Inferior parietal cortex (tissue), 1 donor: ENCODE data around the gene NT5C1B.

Experiments
- DNase-seq: peaks from one replicate; pipeline ENCODE4 v3.0.0-alpha.2; 2016; ENCODE audit errors: extremely low spot score

NT5C1B gene

GRCh38 chr2:18599509-18600254 is 10.3 kb upstream of the NT5C1B start:
- no peak for DNase-seq

- no peak for DNase-seq
Measured at GRCh38 chr2:18598848-18599484, 9.6 kb upstream of the NT5C1B start.

- no peak for DNase-seq
Measured at GRCh38 chr2:18597618-18598017, 8.2 kb upstream of the NT5C1B start.

- no peak for DNase-seq
Measured at GRCh38 chr2:18596993-18597392, 7.6 kb upstream of the NT5C1B start.

- no peak for DNase-seq
Measured at GRCh38 chr2:18593496-18593895, 4.1 kb upstream of the NT5C1B start.

- no peak for DNase-seq
Measured at GRCh38 chr2:18592372-18592771, 3.0 kb upstream of the NT5C1B start.

GRCh38 chr2:18588802-18589201 is 567 bp downstream of the NT5C1B start:
- DNase-seq, result no peak

- DNase-seq, result no peak
Measured at GRCh38 chr2:18588049-18588448, 1.3 kb downstream of the NT5C1B start.

- no peak for DNase-seq
Measured at GRCh38 chr2:18585526-18585925, 3.8 kb downstream of the NT5C1B start.

GRCh38 chr2:18584608-18584954 is 4.8 kb downstream of the NT5C1B start:
- DNase-seq, result no peak

GRCh38 chr2:18583905-18584607 is 5.3 kb downstream of the NT5C1B start:
- no peak for DNase-seq

- DNase-seq, result no peak
Measured at GRCh38 chr2:18580606-18581005, 8.8 kb downstream of the NT5C1B start.

GRCh38 chr2:18578033-18578432 is 11.3 kb downstream of the NT5C1B start:
- no peak for DNase-seq

- no peak for DNase-seq
Measured at GRCh38 chr2:18566145-18566769, 23.1 kb downstream of the NT5C1B start.

- DNase-seq, result no peak
Measured at GRCh38 chr2:18560797-18561085, 28.6 kb downstream of the NT5C1B start.

- peak; percentile 95 for DNase-seq
Measured at GRCh38 chr2:18560031-18560796, 29.2 kb downstream of the NT5C1B start, which contains the start of gene RDH14. RDH14 (minus strand) TSS chr2:18560653; CDS start chr2:18560572, 81 bp downstream.

GRCh38 chr2:18559531-18560030 is 29.8 kb downstream of the NT5C1B start:
- DNase-seq, result peak; percentile 22

- no peak for DNase-seq
Measured at GRCh38 chr2:18558458-18558857, 30.9 kb downstream of the NT5C1B start.

- DNase-seq, result no peak
Measured at GRCh38 chr2:18557121-18557520, 32.2 kb downstream of the NT5C1B start.

GRCh38 chr2:18552351-18553077 is 36.9 kb downstream of the NT5C1B start:
- DNase-seq, result no peak

- no peak for DNase-seq
Measured at GRCh38 chr2:18551623-18552022, 37.7 kb downstream of the NT5C1B start.
